ENCODE measurements around the gene MYO7A. TPM values are rescaled to one million over a fixed set of nuclear protein-coding genes. Genes with fewer than 3 reads are reported as not detected.

The MYO7A gene
- total RNA-seq, 1 donor from 2014 or later = 3.2 TPM

- Histone ChIP-seq H3K36me3 (no peaks in the 10 kb centered on the region), H3K4me3 (no peak overlapping the region), H3K9me3 (replicated peaks) (no peaks in the 10 kb centered on the region), H3K4me1 (peaks cover 12% of the 10 kb centered on the region), H3K27me3 (ENCODE audit: low read depth) (no peaks in the 10 kb centered on the region), H3K27ac (replicated peaks) (no peak overlapping the region)
- intact Hi-C loops (cut with micrococcal nuclease) = no loop called here
- TF ChIP-seq CTCF (IDR thresholded peaks at IDR 0.05; ENCODE audit: borderline replicate concordance) = no peak
- DNase-seq = no peak
Observed at GRCh38 chr11:77106321-77106720, 21.7 kb upstream of the MYO7A start.

DNA sequence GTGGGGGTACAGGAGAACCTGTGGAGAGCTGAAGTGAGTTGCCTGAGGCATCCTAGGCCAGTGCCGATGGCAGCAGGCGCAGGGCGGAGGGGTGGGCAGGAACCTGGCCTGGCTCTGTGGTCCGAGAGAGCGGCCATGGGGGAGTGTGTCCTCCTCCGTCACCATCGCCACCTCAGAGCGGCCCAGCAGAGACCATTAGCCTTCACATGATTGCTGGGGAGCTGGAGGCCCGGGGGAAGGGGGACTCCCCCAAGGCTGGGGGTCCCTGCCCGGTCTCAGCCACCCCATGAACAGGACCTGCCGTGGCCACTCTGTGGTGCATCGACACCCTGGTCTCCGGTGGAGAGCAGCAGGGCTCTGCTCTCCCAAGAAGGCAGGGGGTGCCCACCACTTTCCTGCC, 21.3 kb upstream of the MYO7A start:
- intact Hi-C loops (cut with micrococcal nuclease) = no loop called here
- TF ChIP-seq CTCF (IDR thresholded peaks at IDR 0.05; ENCODE audit: borderline replicate concordance) = no peak
- Histone ChIP-seq H3K27me3 (ENCODE audit: low read depth) (no peaks in the 10 kb centered on the region), H3K4me1 (peaks cover 12% of the 10 kb centered on the region), H3K36me3 (no peaks in the 10 kb centered on the region), H3K27ac (replicated peaks) (no peak overlapping the region), H3K4me3 (no peak overlapping the region), H3K9me3 (replicated peaks) (no peaks in the 10 kb centered on the region)
- no peak for DNase-seq

DNA sequence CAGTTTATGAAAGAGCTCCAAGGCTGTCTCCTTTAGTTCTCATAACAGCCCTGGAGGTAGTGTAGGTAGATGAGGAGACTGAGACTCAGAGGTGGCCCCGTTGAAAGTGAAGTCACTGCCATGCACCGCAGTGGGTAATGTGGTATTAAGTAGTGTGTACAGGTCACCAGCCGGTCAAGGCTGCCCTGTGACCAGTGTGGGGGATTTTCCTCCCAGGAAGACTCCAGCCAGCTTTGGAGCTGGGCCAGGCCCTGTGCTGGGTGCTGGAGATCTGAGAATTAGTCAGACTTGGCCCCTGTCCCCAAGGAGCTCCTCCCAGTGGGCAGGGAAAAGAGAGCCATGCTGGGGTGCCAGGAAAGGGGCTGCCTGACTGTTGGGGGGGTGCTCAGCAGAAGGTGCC, 20.1 kb upstream of the MYO7A start:
- H3K36me3 ChIP-seq = no peaks in the 10 kb centered on the region
- intact Hi-C loops (cut with micrococcal nuclease) = no loop called here
- H3K9me3 ChIP-seq (replicated peaks) = no peaks in the 10 kb centered on the region
- no peak for DNase-seq
- H3K4me3 ChIP-seq = no peak overlapping the region
- no peaks in the 10 kb centered on the region for H3K27me3 ChIP-seq (ENCODE audit: low read depth)
- peaks cover 12% of the 10 kb centered on the region for H3K4me1 ChIP-seq
- TF ChIP-seq CTCF (IDR thresholded peaks at IDR 0.05; ENCODE audit: borderline replicate concordance) = no peak
- H3K27ac ChIP-seq (replicated peaks) = no peak overlapping the region

DNA sequence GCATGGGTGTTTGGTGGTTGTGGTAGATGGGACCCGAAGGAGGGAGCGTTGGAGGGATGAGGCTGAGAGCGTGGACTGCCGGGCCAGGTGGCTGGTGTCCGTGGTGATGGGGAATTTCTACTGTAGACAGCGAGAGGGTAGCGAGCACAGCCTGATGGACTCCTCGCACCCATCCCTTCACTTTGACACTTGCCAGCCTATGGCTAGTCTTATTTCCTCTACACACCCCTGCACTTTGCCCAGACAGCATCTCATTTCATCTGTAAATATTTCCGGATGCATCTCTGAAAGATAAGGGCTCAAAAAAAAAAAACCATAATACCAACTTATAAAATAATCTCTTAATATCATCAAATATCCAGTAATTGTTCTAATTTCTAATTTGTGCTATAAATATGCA, 19.6 kb upstream of the MYO7A start:
- Histone ChIP-seq H3K4me3 (no peak overlapping the region), H3K4me1 (peaks cover 12% of the 10 kb centered on the region), H3K27me3 (ENCODE audit: low read depth) (no peaks in the 10 kb centered on the region), H3K9me3 (replicated peaks) (no peaks in the 10 kb centered on the region), H3K36me3 (no peaks in the 10 kb centered on the region), H3K27ac (replicated peaks) (no peak overlapping the region)
- TF ChIP-seq CTCF (IDR thresholded peaks at IDR 0.05; ENCODE audit: borderline replicate concordance) = no peak
- intact Hi-C loops (cut with micrococcal nuclease) = no loop called here
- DNase-seq = no peak

DNA sequence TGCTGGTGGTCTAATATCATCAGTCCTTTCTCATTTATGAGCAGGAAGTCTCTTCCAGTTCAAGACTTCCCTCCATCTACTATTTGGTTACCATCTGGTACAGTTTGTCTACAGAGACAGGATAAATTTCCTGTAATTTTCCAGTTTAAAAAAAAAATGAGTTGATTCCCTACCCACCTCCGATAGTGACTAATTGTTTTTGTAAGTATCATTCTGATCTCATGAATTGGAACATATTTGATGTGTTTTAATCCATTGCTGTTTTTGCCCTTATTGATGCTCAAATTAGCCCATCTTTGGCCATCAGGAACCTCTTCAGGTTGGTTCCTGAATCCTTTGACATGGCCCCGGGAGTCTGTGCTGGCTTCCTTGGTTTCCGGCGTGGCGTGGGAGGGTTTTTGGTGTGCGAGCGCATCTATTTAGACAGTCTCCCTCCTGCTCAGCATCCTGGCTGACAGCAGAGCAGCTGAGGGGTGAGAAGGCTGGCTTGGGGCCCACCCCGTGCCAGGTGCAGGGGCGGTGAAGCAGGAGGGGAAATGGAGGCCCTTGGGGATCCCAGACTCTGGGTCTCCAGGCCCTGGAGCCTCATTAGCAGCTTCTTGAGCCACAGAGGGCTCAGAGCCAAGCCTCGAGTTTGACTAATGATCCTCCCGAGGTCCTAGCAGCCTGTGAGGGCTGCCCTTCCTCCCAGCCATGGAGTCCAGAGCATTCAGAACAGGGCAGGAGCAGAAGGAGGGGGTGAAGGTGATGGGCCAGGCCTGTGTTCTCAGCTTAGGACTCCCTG, 18.6 kb upstream of the MYO7A start:
- intact Hi-C loops (cut with micrococcal nuclease) = no loop called here
- Histone ChIP-seq H3K36me3 (no peaks in the 10 kb centered on the region), H3K4me3 (no peak overlapping the region), H3K27me3 (ENCODE audit: low read depth) (no peaks in the 10 kb centered on the region), H3K27ac (replicated peaks) (no peak overlapping the region), H3K4me1 (peaks cover 12% of the 10 kb centered on the region), H3K9me3 (replicated peaks) (no peaks in the 10 kb centered on the region)
- no peak for DNase-seq
- no peak for TF ChIP-seq CTCF (IDR thresholded peaks at IDR 0.05; ENCODE audit: borderline replicate concordance)

Data from left ventricle myocardium inferior (tissue), 1 donor.